T47D (cell line): ENCODE measurements around the gene ISYNA1.

Experiments used
- DNase-seq, 2 experiments: peaks; one replicate each; pipeline versions ENCODE4 v3.0.0 to v3.0.0-alpha.2; 2011 to 2012; ENCODE audit warnings: low read depth in 1 of 2, low spot score in 1 of 2
- JUND ChIP-seq: IDR thresholded peaks from 2 replicates; pipeline ENCODE4 v1.6.1; 2012; ENCODE audit warnings: low read depth
- in situ Hi-C: cut with HindIII; loops from 2 replicates; pipeline ENCODE4 v1.10.0; 2016; ENCODE audit warnings: low sequenced_read_pairs, low pct_unique_long_range_greater_than_20kb

ISYNA1 gene

GRCh38 chr19:18446811-18447359, 9.0 kb upstream of the ISYNA1 start:
- in situ Hi-C loops, result no loop called here
- TF ChIP-seq JUND, result no peak
- DNase-seq, result peak; percentile 71 to 93

- peak in 1 of 2 experiments; percentile 77 for DNase-seq
- no peak for TF ChIP-seq JUND
- in situ Hi-C loops, result no loop called here
These were observed 8.3 kb upstream of the ISYNA1 start for GRCh38 chr19:18446145-18446810.

- no peak for TF ChIP-seq JUND
- in situ Hi-C loops, result no loop called here
- DNase-seq, result no peak
These were observed 7.5 kb upstream of the ISYNA1 start for GRCh38 chr19:18445262-18445948.

DNA sequence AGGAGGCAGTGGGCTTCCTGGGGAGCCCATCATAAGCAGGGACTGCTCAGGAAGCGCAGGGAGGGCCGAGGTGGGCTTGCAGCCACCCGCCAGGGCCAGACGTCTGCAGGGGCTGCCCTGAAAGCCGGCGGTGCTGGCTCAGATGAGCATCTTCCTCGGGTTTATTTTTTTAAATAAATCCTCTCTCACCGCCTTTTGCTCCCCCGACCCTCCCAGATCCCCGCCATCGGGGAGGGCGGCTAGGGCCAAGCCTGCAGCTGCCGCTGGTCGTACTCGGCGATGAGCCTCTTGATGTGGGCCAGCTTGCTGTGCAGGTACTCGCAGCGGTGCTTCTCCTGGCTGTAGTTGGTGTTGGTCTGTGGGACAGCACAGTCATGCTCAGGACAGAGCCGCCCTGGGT, 6.6 kb upstream of the ISYNA1 start:
- TF ChIP-seq JUND, result no peak
- DNase-seq, result no peak
- in situ Hi-C loops, result no loop called here

DNA sequence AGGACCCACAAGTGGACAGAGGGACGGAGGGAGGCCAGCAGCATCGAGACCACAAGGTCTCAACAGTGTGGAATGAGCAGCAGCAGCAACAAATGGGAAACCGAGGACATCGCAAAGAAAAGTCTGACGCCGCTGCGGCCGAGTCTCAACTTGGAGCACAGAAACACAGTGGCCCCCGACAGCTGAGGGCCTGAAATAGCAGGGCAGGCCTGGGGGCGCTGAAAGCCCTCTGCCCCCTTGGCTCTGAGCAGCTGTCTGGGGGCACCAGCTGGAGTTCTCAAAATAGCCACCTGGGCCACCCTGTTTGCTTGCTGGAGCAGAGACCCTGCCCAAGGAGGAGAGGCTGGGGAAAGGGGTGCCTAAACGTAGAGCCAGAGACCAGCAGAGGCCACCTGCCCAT, 5.9 kb upstream of the ISYNA1 start:
- no peak for TF ChIP-seq JUND
- in situ Hi-C loops, result no loop called here
- DNase-seq, result no peak

DNA sequence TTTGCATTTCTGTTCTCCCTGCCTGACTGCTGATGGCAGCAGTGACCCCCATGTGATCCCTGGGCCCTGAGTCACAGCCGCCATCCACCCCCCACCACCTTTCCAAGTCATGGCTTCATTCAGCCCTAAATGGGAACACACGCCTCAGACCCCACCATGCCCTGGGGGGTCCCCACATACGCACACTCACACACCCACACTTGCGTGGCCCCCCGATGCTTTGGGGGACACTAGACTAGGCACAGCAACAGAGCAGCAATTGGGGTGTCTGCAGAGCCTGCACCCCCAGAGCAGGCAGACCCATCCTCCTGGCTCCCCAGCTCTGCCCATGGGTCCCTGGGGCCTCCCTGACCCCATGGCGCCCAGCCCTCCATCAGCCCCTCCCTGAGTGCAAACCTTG, 5.5 kb upstream of the ISYNA1 start:
- TF ChIP-seq JUND, result no peak
- in situ Hi-C loops, result no loop called here
- no peak for DNase-seq

GRCh38 chr19:18442941-18443340, 5.0 kb upstream of the ISYNA1 start:
- in situ Hi-C loops, result no loop called here
- DNase-seq, result no peak
- TF ChIP-seq JUND, result no peak

- TF ChIP-seq JUND, result no peak
- no peak for DNase-seq
- in situ Hi-C loops, result no loop called here
These were observed 4.2 kb upstream of the ISYNA1 start for GRCh38 chr19:18441804-18442788.

DNA sequence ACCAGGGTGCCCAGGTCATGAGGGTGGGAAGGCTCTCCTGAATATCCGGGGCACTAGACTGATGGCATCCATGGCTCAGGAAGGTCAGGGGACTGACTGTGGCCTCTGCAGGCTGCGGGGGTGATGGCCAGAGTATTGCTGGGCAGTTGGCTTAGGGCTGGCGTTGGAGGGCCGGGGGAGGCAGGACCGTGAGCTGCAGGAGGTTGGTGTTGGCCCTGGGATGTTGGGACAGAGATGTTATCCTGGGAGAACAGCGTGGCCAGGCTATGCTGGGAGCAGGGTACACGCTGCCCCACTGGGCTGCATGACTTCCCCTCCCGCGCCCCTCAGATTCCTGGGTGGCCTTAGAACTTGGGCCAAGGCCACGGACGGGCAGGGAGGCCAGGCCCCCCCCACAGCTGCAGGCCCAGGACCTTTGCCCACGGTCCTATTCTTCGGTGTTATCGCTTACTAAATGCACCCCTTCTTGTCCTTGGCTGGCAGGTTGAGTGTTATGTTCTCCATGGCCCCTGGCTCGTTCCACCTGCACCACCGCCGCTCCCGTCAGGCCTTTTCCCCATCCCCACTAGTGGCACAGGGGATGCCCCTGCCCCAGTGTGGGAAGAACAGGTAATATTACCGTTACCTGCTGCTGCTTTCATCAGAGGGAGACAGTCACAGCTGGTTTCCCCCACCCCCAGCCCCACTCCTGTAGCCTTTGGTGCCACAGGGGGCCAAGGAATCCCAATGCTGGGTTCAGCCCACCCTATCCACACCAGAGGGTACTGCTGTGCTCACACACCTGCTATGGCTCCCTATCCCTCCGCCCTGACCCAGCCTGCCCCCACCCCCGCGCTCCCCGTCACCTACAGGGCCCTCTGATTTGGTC, 3.2 kb upstream of the ISYNA1 start:
- TF ChIP-seq JUND, result no peak
- DNase-seq, result no peak
- in situ Hi-C loops, result no loop called here

- no peak for TF ChIP-seq JUND
- in situ Hi-C loops, result no loop called here
- peak; percentile 68 to 73 for DNase-seq
These were observed 2.5 kb upstream of the ISYNA1 start for GRCh38 chr19:18440415-18440877.

GRCh38 chr19:18439910-18440237, 1.9 kb upstream of the ISYNA1 start:
- TF ChIP-seq JUND, result no peak
- DNase-seq, result no peak
- in situ Hi-C loops, result no loop called here
